Lung microvascular endothelial cell (primary cell): Measurements from ENCODE around the gene SLC25A47. TPM values are rescaled to one million over a fixed set of nuclear protein-coding genes. Genes with fewer than 3 reads are reported as not detected.
"Not testable (repeated sequence)": the region's sequence is repeated elsewhere in the genome, so short reads cannot be mapped to it uniquely, and the experiment has no call there.

Source experiments
- DNase-seq, 2 donors: peaks; one replicate each; pipeline versions ENCODE4 v3.0.0 to v3.0.0-alpha.2; 2010; ENCODE audit warnings: low read depth in 2 of 2
- total RNA-seq: library from RNA; depleted of rRNA; stranded (reverse); fragments of >200 nt; gene quantifications from 2 replicates; pipeline ENCODE4 v1.2.1, GENCODE V29; 2014

Gene SLC25A47
- total RNA-seq, 1 donor from 2014 or later: under 0.01 TPM

GRCh38 chr14:100322138-100322957, 791 bp upstream of the SLC25A47 start:
- DNase-seq: no peak

GRCh38 chr14:100323942-100324307, 786 bp downstream of the SLC25A47 start:
- DNase-seq: no peak

- no peak for DNase-seq
Observed at GRCh38 chr14:100325231-100325632, 2.1 kb downstream of the SLC25A47 start.

GRCh38 chr14:100325958-100326357, 2.8 kb downstream of the SLC25A47 start:
- peak in 1 of 2 donors; percentile 60 for DNase-seq

DNA sequence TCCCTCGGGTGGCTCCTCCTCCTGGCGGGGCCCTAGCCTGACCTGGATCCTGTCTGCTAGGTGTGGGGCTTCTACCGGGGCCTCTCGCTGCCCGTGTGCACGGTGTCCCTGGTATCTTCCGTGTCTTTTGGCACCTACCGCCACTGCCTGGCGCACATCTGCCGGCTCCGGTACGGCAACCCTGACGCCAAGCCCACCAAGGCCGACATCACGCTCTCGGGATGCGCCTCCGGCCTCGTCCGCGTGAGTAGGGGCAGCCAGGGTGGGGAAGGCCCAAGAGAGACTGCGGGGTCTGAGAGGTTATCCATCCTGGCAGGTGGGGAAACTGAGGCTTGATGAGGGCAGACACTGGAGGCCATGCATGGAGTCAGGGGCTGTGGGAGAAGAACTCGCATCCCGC, 4.0 kb downstream of the SLC25A47 start:
- DNase-seq: no peak

- no peak for DNase-seq
Observed at GRCh38 chr14:100328495-100329163, 5.5 kb downstream of the SLC25A47 start.

DNA sequence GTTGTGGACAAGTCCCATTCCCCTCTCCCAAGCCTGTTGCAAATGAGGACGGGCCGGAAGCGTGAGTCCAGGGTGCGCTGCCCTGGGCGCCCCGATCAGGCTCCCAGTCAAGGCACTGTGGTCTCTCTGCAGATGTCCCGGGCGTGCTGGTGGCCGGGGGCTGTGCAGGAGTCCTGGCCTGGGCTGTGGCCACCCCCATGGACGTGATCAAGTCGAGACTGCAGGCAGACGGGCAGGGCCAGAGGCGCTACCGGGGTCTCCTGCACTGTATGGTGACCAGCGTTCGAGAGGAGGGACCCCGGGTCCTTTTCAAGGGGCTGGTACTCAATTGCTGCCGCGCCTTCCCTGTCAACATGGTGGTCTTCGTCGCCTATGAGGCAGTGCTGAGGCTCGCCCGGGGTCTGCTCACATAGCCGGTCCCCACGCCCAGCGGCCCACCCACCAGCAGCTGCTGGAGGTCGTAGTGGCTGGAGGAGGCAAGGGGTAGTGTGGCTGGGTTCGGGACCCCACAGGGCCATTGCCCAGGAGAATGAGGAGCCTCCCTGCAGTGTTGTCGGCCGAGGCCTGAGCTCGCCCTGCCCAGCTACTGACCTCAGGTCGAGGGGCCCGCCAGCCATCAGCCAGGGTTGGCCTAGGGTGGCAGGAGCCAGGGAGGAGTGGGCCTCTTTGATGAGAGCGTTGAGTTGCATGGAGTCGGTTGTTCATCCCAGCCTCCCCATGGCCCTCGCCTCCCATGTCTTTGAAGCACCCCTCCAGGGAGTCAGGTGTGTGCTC, 6.3 kb downstream of the SLC25A47 start:
- no peak for DNase-seq

- no peak for DNase-seq
Observed at GRCh38 chr14:100330007-100330344, 6.8 kb downstream of the SLC25A47 start.

DNA sequence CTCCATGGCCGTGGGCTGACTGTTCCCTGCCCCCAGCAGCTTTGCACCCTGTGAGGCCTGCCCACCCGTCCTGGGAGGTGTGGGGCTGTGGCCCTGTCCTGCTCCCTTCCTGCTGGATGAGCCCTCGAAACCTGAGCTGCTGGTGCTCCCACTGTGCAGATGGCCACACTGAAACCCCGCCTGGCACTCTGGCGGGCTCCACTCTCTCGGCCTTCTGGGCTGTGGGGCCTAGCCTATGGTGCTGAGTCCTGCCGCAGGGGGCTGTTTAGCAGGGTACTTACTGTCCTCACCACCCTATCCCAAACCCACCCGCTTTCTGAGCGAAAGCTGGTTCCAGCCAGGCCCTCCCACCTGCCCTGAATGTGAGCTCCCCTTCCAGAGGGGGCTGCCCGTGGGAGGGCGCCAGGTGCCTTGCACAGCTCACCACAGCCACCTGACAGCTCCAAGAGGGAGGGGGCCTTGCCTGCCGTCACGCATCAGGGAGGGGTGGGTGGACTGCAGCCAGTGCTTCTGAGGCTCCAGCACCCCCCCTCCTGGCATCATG, 7.3 kb downstream of the SLC25A47 start:
- no peak for DNase-seq

DNA sequence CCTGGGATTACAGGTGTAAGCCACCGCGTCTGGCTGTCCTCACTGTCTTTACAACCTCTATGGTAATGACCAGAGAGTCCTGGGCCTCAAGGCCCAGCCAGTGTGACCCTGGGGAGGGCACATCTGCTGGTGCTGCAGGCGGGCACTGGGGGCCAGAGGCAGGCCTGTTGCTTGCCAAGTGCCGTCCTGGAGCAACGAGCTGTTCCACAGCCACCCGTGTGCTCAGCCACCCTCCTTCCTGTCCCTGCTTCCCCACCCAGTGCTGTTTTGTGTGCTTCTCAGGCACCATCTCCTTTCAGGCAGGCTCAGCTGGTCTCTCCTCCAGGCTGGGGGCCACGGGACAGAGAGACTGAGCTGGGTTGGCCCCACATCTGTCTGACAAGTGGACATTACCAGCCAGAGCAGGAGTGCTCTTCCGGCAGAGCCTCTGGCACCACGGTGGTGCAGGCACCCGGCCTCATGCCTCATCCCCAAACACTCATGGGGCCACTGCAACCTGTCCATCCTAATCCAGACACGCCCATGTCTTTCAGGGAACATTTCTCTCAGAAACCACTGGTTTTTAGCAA, 9.0 kb downstream of the SLC25A47 start:
- no peak for DNase-seq

DNA sequence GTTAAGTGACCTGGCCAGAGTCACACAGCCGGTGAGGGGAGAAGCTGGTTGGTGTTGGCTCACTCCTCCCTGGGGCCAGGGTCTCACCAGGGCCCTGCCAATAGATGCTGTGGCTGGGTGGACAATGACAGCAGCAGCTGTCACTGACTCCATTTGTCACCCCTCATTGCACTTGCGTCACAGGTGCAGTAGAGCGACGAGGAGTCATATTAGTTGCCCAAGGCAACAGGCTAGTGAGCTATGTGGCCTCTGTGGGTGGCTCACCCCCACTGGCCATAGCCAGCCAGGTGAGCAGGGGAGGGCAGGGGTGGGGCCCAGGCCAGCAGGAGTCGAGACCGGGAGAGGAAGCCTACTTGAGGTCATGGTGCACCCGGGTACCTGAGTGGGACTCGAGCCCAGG, 9.7 kb downstream of the SLC25A47 start:
- DNase-seq: no peak

DNA sequence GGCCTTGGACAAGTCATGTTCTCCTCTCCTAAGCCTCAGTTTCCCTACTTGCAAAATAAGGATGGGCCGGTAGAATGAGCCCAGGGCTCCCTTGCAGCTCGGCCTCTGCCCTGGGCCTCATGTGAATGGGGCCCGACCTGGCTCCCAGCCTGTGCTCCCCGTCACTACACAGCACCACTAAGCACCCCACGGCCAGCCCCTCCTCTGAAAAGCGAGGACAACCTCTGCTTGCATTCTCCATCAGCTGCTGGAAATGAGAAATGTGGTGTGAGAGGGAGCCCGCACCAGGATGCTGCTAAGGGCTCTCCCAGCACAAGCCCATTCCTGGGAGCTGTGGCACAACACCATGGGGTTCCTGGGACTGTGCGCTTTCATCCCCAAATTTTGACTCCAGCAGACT, 10.2 kb downstream of the SLC25A47 start:
- no peak for DNase-seq

DNA sequence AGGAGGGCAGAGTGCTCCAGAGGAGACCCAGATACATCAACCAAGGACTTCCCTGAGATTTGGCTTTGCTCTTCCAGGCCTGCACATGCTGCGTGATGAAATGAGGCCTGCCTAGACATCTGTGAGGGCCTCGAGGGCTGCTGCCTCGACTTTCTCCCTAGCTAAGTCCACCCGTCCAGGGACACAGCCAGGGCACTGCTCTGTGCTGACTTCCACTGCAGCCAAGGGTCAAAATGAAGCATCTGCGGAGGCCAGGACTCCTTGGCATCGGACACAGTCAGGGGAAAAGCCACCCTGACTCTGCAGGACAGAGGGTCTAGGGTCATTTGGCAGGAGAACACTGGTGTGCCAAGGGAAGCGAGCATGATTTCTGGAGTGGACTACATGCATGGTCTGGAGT, 10.7 kb downstream of the SLC25A47 start:
- DNase-seq: no peak

- DNase-seq: no peak
Observed at GRCh38 chr14:100334904-100335303, 11.8 kb downstream of the SLC25A47 start.

GRCh38 chr14:100336618-100337530, 13.7 kb downstream of the SLC25A47 start:
- no peak for DNase-seq

DNA sequence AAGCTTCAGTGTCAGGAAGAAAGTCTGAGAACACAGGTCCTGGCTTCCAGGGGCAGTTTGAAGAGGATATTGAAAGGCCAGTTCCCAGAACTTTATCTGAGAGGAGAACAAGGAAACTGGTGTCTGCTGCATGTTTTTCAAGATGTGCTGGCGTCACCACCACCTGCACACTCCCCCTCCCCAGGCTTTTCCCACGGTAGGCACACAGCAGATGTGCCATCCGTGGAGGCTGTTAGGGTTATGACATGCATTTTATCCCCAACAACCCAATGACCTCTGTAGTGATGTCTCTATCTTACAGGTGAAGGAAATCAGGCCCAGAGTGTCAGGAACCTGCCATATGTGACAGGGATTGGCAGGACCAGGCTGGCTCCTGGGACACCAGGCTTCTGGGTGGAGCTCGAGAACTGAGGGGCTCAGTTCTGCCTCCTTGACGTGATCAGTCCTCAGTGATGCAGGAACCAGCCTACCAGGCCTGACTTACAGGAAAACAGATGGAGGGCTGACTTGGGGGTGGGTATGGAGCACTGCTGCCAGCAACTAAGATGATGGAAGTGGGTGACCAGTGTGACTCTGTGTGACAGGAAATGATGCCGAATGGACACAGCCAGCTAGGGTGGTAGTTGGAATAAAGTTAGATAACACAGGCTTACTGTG, 16.8 kb downstream of the SLC25A47 start:
- no peak for DNase-seq

DNA sequence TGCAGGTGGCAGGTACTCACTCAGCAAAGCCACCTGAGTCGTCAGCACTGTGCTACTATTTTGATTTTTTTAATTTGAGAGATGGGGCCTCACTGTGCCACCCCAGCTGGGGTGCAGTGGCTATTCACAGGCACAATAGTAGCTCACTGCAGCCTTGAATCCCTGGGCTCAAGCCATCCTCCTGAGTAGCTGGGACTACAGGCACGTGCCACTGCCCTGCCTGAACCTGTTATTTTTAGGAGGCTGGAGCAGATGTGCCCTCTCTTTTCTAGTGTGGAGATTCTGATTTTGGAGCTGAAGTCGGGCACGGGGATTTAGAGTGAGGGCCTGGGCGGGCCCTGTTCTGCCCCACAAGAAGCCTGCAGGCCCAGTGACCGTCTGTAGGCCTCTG, 17.3 kb downstream of the SLC25A47 start:
- no peak for DNase-seq

DNA sequence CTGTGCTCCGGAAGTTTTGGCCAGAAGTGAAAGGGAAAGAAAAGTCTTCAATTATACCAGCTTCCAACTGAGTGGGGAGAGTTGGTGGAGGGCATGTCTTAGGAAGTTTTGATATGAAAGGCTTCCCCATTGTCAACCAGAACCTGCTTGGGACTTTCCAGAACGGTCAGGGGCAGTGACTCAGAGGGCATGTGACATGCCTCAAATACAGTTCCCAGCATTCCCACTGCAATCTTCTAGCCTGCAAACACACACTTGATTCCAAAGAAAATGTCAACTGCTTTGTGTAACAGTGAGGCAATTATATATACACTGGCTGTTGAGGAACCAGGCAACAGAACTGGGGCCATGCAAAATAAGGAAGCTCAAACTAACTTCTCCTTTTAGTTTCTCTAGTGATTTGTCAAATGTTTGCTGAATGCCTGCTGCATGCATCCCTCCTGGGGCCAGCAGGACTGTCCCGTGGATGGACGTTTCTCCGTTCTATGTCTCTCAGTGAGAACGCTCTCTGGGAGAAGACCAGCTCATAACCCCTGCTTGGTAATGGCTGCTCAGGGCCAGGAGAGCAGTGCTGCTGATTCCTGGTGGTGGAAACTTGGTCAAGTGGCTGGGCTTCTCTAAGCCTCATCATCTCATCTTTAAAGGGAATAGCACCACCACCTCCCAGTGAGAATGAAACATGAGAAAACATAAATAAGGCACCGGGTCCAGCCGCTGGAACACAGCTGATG, 18.3 kb downstream of the SLC25A47 start:
- peak; percentile 90 to 97 for DNase-seq

GRCh38 chr14:100342195-100342594, 19.1 kb downstream of the SLC25A47 start:
- DNase-seq: no peak

GRCh38 chr14:100342826-100343225, 19.7 kb downstream of the SLC25A47 start:
- not testable (repeated sequence) for DNase-seq
